HFF-Myc (cell line): ENCODE data around the gene GIMAP8.
"Not testable (repeated sequence)": the region's sequence is repeated elsewhere in the genome, so short reads cannot be mapped to it uniquely, and the experiment has no call there.

Source experiments
- DNase-seq: peaks from one replicate; pipeline ENCODE4 v3.0.0-alpha.2; 2011; ENCODE audit warnings: low read depth; ENCODE audit errors: extremely low read depth
- H3K4me3 ChIP-seq: replicated peaks from 2 replicates; pipeline ENCODE4 v1.5.1; 2011; ENCODE audit warnings: low read depth, mild to moderate bottlenecking, control low read depth, low read length
- TF ChIP-seq, protein P1 (sequence below): IDR thresholded peaks from 2 replicates; pipeline ENCODE4 v1.5.1; 2012; ENCODE audit warnings: mild to moderate bottlenecking, low read depth, low read length, control low read depth; ENCODE audit errors: missing control alignments

The GIMAP8 gene

DNA sequence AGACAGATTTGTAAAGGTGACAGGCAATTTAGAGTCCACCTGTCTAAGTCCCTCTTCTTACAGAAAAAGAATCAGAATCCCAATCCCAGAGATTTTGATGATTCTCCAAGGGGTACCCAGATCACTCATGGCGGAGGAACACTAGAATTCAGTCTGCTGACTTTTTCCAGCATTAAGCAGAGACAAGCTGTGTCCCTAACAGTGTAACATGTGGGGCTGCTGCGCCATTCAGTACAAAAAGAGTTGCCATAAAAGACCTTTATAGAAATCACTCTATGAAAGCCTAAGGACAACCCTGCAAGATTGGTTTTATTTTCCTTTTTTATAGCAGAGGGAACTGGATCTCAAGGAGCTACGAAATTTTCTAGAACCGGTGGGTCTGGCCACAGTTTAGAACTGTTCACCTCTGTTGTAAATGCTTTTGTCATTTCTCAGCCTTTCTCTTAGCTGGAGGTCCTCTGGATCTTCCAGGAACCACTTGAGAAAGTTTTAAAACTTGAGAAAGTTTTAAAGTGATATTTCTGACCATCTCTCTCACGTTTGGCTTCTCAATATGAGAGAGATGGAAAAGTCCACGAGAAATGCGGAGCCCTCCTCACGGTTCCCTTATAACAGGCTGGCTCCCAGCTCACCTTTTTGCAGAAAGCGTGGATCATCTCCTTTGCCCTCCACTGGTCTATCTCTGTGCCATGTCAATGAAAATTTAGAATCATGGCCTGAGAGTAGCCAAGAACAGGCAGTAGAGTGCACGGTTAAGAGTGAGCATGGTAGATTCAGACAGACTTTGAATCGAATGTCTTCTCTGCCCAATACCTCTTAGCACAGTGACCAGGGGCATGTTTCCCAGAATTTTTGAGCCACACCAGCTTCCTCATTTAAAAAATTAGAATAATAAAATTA lies 65.1 kb downstream of the GIMAP8 start:
- DNase-seq = no peak
- TF ChIP-seq, protein P1, sequence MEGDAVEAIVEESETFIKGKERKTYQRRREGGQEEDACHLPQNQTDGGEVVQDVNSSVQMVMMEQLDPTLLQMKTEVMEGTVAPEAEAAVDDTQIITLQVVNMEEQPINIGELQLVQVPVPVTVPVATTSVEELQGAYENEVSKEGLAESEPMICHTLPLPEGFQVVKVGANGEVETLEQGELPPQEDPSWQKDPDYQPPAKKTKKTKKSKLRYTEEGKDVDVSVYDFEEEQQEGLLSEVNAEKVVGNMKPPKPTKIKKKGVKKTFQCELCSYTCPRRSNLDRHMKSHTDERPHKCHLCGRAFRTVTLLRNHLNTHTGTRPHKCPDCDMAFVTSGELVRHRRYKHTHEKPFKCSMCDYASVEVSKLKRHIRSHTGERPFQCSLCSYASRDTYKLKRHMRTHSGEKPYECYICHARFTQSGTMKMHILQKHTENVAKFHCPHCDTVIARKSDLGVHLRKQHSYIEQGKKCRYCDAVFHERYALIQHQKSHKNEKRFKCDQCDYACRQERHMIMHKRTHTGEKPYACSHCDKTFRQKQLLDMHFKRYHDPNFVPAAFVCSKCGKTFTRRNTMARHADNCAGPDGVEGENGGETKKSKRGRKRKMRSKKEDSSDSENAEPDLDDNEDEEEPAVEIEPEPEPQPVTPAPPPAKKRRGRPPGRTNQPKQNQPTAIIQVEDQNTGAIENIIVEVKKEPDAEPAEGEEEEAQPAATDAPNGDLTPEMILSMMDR = no peak
- H3K4me3 ChIP-seq = no peak overlapping the region

DNA sequence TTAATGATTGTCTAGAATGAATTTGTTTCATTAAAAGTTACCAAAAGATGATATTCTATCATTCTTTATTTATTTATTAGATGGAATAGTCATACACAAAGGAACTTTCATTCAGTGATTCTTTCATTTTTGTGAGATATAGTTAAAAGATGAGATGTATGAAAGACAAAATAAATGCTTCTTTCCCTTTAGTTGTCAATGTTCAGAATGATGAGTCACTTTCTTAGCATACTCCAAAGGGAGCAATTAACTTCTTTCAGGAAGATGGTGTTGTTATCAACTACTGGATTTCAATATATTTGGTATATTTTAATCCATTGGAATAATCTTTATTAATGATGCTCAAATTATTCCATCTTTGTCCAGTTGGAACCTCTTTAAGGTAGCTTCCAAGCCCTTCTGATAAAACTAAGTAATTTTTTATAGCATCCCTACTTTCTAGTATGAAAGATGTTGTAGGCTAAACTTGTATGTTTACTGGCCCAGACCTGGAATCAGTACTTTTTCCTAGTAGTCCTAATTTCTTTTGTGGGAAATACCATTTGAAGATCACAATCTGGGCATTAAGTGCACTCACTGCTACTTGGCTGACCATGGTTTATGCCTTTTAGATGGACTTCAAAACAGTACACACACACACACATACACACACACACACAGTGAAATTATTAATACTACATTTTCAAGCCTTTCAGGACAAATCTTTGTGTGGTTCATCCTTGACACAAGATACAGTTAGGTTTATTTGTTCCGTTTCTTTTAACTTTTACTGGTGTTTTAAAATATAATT lies 66.7 kb downstream of the GIMAP8 start:
- no peak overlapping the region for H3K4me3 ChIP-seq
- TF ChIP-seq, protein P1 = no peak
- no peak for DNase-seq

DNA sequence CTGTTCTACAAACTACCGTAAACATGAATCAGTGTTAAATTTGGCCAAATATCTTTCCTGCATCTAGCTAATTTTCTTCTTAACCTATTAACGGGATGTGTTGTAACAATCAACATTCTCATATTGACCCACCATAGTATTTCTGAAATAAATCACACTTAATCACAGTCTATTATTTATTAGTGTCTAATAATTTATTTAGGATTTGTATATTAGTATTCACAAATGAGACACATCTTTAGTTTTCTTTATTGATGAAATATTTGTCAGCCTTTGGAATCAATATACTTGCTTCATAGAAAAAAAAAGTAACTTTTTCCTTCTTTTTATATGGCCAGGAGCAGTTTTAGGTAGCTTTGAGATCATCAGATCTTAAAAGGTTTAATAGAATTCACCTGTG lies 68.9 kb downstream of the GIMAP8 start:
- TF ChIP-seq, protein P1 = no peak
- no peak overlapping the region for H3K4me3 ChIP-seq
- DNase-seq = no peak

DNA sequence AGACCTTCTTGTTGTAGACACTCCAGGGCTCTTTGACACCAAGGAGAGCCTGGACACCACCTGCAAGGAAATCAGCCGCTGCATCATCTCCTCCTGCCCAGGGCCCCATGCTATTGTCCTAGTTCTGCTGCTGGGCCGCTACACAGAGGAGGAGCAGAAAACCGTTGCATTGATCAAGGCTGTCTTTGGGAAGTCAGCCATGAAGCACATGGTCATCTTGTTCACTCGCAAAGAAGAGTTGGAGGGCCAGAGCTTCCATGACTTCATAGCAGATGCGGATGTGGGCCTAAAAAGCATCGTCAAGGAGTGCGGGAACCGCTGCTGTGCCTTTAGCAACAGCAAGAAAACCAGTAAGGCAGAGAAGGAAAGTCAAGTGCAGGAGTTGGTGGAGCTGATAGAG lies 69.7 kb downstream of the GIMAP8 start:
- H3K4me3 ChIP-seq = no peak overlapping the region
- TF ChIP-seq, protein P1 = no peak
- no peak for DNase-seq

DNA sequence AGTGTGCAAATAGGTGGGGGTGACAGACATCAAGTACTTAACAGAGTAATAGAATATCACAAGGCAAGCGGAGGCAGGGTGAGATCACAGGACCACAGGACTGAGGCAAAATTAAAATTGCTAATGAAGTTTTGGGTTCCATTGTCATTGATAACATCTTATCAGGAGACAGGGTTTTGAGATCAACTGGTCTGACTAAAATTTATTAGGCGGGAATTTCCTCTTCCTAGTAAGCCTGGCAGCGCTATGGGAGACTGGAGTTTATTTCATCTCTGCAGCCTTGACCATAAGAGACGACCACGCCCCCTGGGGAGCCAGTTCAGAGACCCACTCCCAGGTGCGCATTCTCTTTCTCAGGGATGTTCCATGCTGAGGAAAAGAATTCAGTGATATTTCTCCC lies 72.5 kb downstream of the GIMAP8 start:
- DNase-seq, H3K4me3 ChIP-seq: not testable (repeated sequence)

DNA sequence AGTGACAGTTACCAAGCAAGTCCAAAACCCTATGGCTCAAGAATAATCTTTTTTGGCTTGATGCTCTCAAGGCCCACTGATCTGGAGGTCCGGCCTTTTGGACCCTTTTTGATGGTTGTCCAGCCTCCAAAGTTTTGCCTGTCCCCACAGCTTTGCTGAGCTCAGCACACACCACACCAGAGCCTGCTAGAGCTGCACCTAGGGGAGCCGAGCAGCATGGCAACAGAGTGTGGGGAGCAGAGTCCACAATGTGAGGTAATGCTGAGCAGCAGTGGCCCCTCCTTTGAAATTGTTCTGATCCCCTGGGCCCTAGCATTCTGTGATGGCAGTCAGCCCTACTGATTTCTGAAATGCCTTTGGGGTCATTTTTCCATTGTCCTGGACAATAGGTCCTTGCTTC lies 73.6 kb downstream of the GIMAP8 start:
- TF ChIP-seq, protein P1 = no peak
- DNase-seq = no peak
- H3K4me3 ChIP-seq = no peak overlapping the region
